WERI-Rb-1 (cell line): ENCODE results near the gene SCYGR7.
"Not testable (repeated sequence)": the region's sequence is repeated elsewhere in the genome, so short reads cannot be mapped to it uniquely, and the experiment has no call there.

Experiments
- DNase-seq: peaks from one replicate; pipeline ENCODE4 v3.0.0-alpha.2; 2020
- H3K27ac ChIP-seq: fragments of 250-450 bp; sonication (Bioruptor Pico); 2 replicates; pipeline ENCODE4 v1.5.1; 2020; ENCODE audit warnings: mild to moderate bottlenecking, moderate library complexity
- H3K27me3 ChIP-seq: fragments of 250-450 bp; sonication (Bioruptor Pico); 2 replicates; pipeline ENCODE4 v1.5.1; 2021; ENCODE audit warnings: mild to moderate bottlenecking, low read depth, moderate library complexity; ENCODE audit not compliant: insufficient read depth, severe bottlenecking
- H3K36me3 ChIP-seq: fragments of 250-450 bp; sonication (Bioruptor Pico); 2 replicates; pipeline ENCODE4 v1.5.1; 2020; ENCODE audit warnings: mild to moderate bottlenecking, moderate library complexity
- H3K4me3 ChIP-seq: 2 replicates; pipeline ENCODE4 v1.5.1; 2011; ENCODE audit warnings: low read depth, mild to moderate bottlenecking, control low read depth, low read length
- H3K9me3 ChIP-seq: fragments of 250-450 bp; sonication (Bioruptor Pico); 2 replicates; pipeline ENCODE4 v1.5.1; 2021; ENCODE audit warnings: mild to moderate bottlenecking, moderate library complexity; ENCODE audit not compliant: severe bottlenecking
- CTCF ChIP-seq: IDR thresholded peaks from 2 replicates; pipeline ENCODE4 v1.5.1; 2011; ENCODE audit warnings: low read depth, mild to moderate bottlenecking, control low read depth, inconsistent platforms, low read length

SCYGR7 gene

DNA sequence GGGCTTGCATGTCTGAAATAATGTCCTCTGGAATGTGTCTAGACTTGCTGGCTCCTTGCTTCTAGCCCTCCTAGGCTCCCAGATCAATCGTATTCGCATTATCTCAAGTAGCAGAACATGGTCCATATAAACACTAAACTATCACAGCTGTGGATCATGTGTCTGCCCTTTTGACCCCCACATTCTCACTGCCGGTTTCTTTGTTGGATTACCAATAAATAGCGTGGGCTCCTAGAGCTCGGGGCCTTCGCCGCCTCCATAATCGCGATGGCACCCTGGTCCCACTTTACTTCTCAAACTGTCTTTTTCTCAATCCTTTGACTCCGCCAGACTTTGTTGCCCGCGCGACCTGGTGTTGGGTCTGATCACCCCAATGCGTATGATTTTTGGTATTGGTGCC lies 11.2 kb downstream of the SCYGR7 start:
- no peak for DNase-seq
- no peak overlapping the region for H3K27ac ChIP-seq
- no peaks in the 10 kb centered on the region for H3K36me3 ChIP-seq

DNA sequence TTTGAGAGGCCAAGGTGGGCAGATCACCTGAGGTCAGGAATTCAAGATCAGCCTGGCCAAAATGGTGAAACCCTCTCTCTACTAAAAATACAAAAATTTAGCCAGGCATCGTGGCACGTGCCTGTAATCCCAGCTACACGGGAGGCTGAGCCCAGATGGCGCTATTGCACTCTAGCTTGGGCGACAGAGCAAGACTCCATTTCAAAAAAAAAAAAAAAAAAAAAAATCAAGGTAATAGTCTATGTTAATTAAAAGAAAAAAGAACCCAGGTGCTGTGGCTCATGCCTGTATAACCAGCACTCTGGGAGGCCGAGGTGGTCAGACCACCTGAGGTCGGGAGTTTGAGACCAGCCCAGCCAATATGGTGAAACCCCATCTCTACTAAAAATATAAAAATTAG lies 12.6 kb downstream of the SCYGR7 start:
- peak; percentile 11; the same call in 1 of the 2 replicates for TF ChIP-seq CTCF
- not testable (repeated sequence) for H3K4me3 ChIP-seq, H3K9me3 ChIP-seq, H3K27ac ChIP-seq, H3K36me3 ChIP-seq, H3K27me3 ChIP-seq
- peak; percentile 9 for DNase-seq

More for the DNA sequence above, 11.2 kb downstream of the SCYGR7 start:
- H3K27me3 ChIP-seq: no peaks in the 10 kb centered on the region
- no peak for TF ChIP-seq CTCF
- no peaks in the 10 kb centered on the region for H3K9me3 ChIP-seq
- no peak overlapping the region for H3K4me3 ChIP-seq

DNA sequence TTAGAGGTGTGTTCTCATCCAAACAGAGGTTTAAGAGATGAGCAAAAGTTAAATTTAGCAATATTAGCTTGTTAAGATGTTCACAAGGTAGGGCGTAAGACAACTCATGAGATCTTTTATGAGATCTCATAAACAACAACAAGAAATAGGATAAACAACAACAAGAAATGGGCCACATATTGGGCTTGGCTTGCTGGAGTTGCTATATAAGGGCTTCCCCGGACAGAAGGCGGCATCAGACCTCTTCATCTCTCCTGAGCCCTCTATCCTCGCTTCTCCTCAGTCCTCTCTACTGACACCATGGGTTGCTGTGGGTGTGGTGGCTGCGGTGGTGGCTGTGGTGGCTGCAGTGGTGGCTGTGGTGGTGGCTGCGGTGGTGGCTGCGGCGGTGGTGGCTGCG lies 17.5 kb downstream of the SCYGR7 start, which contains the start of gene SCYGR8:
Gene SCYGR8, plus strand, starts transcription at position 301 of the 400 bp plus-strand sequence. Its CDS starts 0 bp downstream, at position 301.
- Histone ChIP-seq H3K9me3 (no peaks in the 10 kb centered on the region), H3K36me3 (no peaks in the 10 kb centered on the region), H3K27ac (no peak within 1 kb of the TSS), H3K27me3 (no peaks in the 10 kb centered on the region), H3K4me3 (no peak within 1 kb of the TSS)
- no peak for TF ChIP-seq CTCF
- no peak for DNase-seq

GRCh38 chr2:227748079-227748478 lies 19.9 kb downstream of the SCYGR7 start:
- no peak overlapping the region for H3K4me3 ChIP-seq

DNA sequence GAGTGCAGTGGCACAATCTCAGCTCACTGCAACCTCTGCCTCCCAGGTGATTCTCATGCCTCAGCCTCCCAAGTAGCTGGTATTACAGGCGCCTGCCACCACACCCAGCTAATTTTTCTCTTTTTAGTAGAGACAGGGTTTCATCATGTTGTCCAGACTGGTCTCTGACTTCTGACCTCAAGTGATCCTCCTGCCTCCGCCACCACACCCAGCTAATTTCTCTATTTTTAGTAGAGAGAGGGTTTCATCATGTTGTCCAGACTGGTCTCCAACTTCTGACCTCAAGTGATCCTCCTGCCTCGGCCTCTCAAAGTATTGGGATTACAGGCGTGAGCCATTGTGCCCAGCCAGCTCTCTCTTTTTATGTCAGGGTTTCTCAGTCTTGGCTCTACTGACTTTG lies 28.1 kb downstream of the SCYGR7 start:
- H3K27me3 ChIP-seq, H3K4me3 ChIP-seq, H3K27ac ChIP-seq, DNase-seq, H3K9me3 ChIP-seq, H3K36me3 ChIP-seq: not testable (repeated sequence)

More at GRCh38 chr2:227748079-227748478, 19.9 kb downstream of the SCYGR7 start:
- Histone ChIP-seq H3K27ac (no peak overlapping the region), H3K9me3 (no peaks in the 10 kb centered on the region), H3K36me3 (no peaks in the 10 kb centered on the region), H3K27me3 (peaks cover 5% of the 10 kb centered on the region)
- peak; percentile 67 for TF ChIP-seq CTCF
- peak; percentile 26 for DNase-seq

- no peaks in the 10 kb centered on the region for H3K9me3 ChIP-seq
- no peak for DNase-seq
- no peak for TF ChIP-seq CTCF
- H3K27ac ChIP-seq: no peak overlapping the region
- H3K27me3 ChIP-seq: peaks cover 6% of the 10 kb centered on the region
- no peak overlapping the region for H3K4me3 ChIP-seq
- no peaks in the 10 kb centered on the region for H3K36me3 ChIP-seq
Observed at GRCh38 chr2:227759411-227760118, 31.4 kb downstream of the SCYGR7 start.
